Liver (tissue), 9 donors: Measurements from ENCODE around the gene AAK1. TPM values are rescaled to one million over a fixed set of nuclear protein-coding genes. Genes with fewer than 3 reads are reported as not detected.

Source experiments
- DNase-seq: peaks from one replicate; pipeline ENCODE4 v3.0.0-alpha.2; 2017; ENCODE audit warnings: low spot score
- H3K27ac ChIP-seq, 2 donors: one replicate each; pipeline ENCODE4 v1.7.0; 2013; ENCODE audit warnings: inconsistent platforms in 2 of 2, low read length in 2 of 2, control low read depth in 1 of 2, low read depth in 1 of 2, mild to moderate bottlenecking in 1 of 2
- H3K27me3 ChIP-seq, 4 donors: one replicate each; pipeline versions ENCODE4 v1.6.1 to v1.7.0; 2013; ENCODE audit warnings: low read length in 3 of 4, inconsistent platforms in 1 of 4, mild to moderate bottlenecking in 1 of 4, moderate library complexity in 1 of 4; ENCODE audit not compliant: control insufficient read depth in 4 of 4, insufficient read depth in 4 of 4
- H3K36me3 ChIP-seq, 4 donors: one replicate each; pipeline versions ENCODE4 v1.6.1 to v1.7.0; 2013; ENCODE audit warnings: low read length in 3 of 4, mild to moderate bottlenecking in 3 of 4, low read depth in 1 of 4, moderate library complexity in 1 of 4; ENCODE audit not compliant: control insufficient read depth in 4 of 4, insufficient read depth in 3 of 4
- H3K4me1 ChIP-seq, 4 donors: one replicate each; pipeline versions ENCODE4 v1.6.1 to v1.7.0; 2013; ENCODE audit warnings: low read length in 3 of 4, mild to moderate bottlenecking in 3 of 4, moderate library complexity in 1 of 4; ENCODE audit not compliant: control insufficient read depth in 4 of 4, insufficient read depth in 4 of 4
- H3K4me3 ChIP-seq, 3 donors: one replicate each; pipeline versions ENCODE4 v1.6.1 to v1.7.0; 2013; ENCODE audit warnings: low read length in 3 of 3, control low read depth in 1 of 3, low read depth in 1 of 3, mild to moderate bottlenecking in 1 of 3
- H3K9ac ChIP-seq, 2 donors: one replicate each; pipeline ENCODE4 v1.7.0; 2013; ENCODE audit warnings: low read length in 2 of 2, mild to moderate bottlenecking in 2 of 2, moderate library complexity in 2 of 2, control low read depth in 1 of 2, low read depth in 1 of 2
- H3K9me3 ChIP-seq, 4 donors: one replicate each; pipeline versions ENCODE4 v1.6.1 to v1.7.0; 2013; ENCODE audit warnings: low read length in 3 of 4; ENCODE audit not compliant: control insufficient read depth in 4 of 4
- EGR1 ChIP-seq, 2 donors: IDR thresholded peaks; 2 replicates each; pipeline ENCODE4 v1.6.1; 2016 to 2018; ENCODE audit warnings: antibody characterized with exemption in 2 of 2, low read depth in 2 of 2
- FOXA1 ChIP-seq: IDR thresholded peaks from 2 replicates; pipeline ENCODE4 v1.6.1; 2016; ENCODE audit warnings: antibody characterized with exemption
- FOXA2 ChIP-seq: IDR thresholded peaks from 2 replicates; pipeline ENCODE4 v1.6.1; 2016; ENCODE audit warnings: antibody characterized with exemption
- HNF4A ChIP-seq, 2 donors: conservative IDR thresholded peaks; 2 replicates each; pipeline ENCODE4 v1.6.1; 2016; ENCODE audit warnings: antibody characterized with exemption in 2 of 2, mild to moderate bottlenecking in 2 of 2
- NR2F2 ChIP-seq: IDR thresholded peaks from 2 replicates; pipeline ENCODE4 v1.6.1; 2016; ENCODE audit warnings: antibody characterized with exemption
- RAD21 ChIP-seq, 2 donors: IDR thresholded peaks; 2 replicates each; pipeline ENCODE4 v1.6.1; 2016; ENCODE audit warnings: antibody characterized with exemption in 2 of 2, mild to moderate bottlenecking in 2 of 2
- RXRA ChIP-seq, 2 donors: IDR thresholded peaks; 2 replicates each; pipeline ENCODE4 v1.6.1; 2017 to 2018; ENCODE audit warnings: antibody characterized with exemption in 2 of 2, mild to moderate bottlenecking in 1 of 2
- SP1 ChIP-seq: IDR thresholded peaks from 2 replicates; pipeline ENCODE4 v1.6.1; 2018; ENCODE audit warnings: antibody characterized with exemption, mild to moderate bottlenecking
- TAF1 ChIP-seq: conservative IDR thresholded peaks from 2 replicates; pipeline ENCODE4 v1.6.1; 2016; ENCODE audit warnings: antibody characterized with exemption, mild to moderate bottlenecking
- YY1 ChIP-seq: IDR thresholded peaks from 2 replicates; pipeline ENCODE4 v1.6.1; 2016; ENCODE audit warnings: antibody characterized with exemption, mild to moderate bottlenecking
- WGBS: extraction: QIAGEN DNeasy Blood & Tissue Kit; methylation state at CpG from one replicate; pipeline ENCODE4 v1.1.7; 2013; 5-methylcytosine and 5-hydroxymethylcytosine counted together
- polyA plus RNA-seq, 2 donors: library from polyadenylated mRNA; stranded (reverse) in 1 of 2; unstranded in 1 of 2; fragments of 200-250 nt in 1 of 2; fragments of >200 nt in 1 of 2; fragmentation: Nextera tagmentation in 1 of 2; extraction: Ambion mirVana in 1 of 2; gene quantifications; one replicate each; pipeline versions ENCODE4 v1.2.1 to v1.2.3, GENCODE V29; 2013 to 2015
- total RNA-seq, 2 donors: library from RNA; depleted of rRNA; stranded (reverse); fragments of >200 nt; gene quantifications; one replicate each; pipeline ENCODE4 v1.2.3, GENCODE V29; 2014
- TF ChIP-seq, protein P1 (sequence below): IDR thresholded peaks from 2 replicates; pipeline ENCODE4 v1.6.1; 2016; ENCODE audit warnings: antibody characterized with exemption
- TF ChIP-seq, protein P2 (sequence below): fragments of 150-350 bp; IDR thresholded peaks from 2 replicates; pipeline ENCODE4 v1.5.1; 2017; ENCODE audit warnings: improper control_type of control experiment, low read depth, low read length; ENCODE audit not compliant: missing input control
- TF ChIP-seq, protein P3 (sequence below): IDR thresholded peaks from 2 replicates; pipeline ENCODE4 v1.6.1; 2016; ENCODE audit warnings: antibody characterized with exemption
- TF ChIP-seq, protein P4 (sequence below): IDR thresholded peaks from 2 replicates; pipeline ENCODE4 v1.6.1; 2016; ENCODE audit warnings: antibody characterized with exemption, mild to moderate bottlenecking
- donor health status: healthy.
- donor health status: healthy.
- donor health status: healthy.
- donor health status: healthy.
- donor health status: healthy.

AAK1 gene
- total and polyA plus RNA-seq, 4 donors = 3.9 to 14.3 (median 11.3) TPM

GRCh38 chr2:69535817-69536241 lies 107.7 kb downstream of the AAK1 start:
- no peak overlapping the region for H3K9ac ChIP-seq
- no peak overlapping the region for H3K27ac ChIP-seq
- H3K4me3 ChIP-seq = no peak overlapping the region
- WGBS = 64% methylated on average over 5 of the region's 5 CpGs
- H3K36me3 ChIP-seq = peaks cover 0 to 18% (median 15%) of the 10 kb centered on the region in 4 donors
- TF ChIP-seq NR2F2 (no peak), RAD21 (IDR thresholded peaks at IDR 0.05) (no peak), RXRA (IDR thresholded peaks at IDR 0.05) (no peak), SP1 (no peak), HNF4A (conservative IDR thresholded peaks at IDR 0.05) (no peak)
- TF ChIP-seq, protein P1, sequence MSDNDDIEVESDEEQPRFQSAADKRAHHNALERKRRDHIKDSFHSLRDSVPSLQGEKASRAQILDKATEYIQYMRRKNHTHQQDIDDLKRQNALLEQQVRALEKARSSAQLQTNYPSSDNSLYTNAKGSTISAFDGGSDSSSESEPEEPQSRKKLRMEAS = no peak
- TF ChIP-seq, protein P2, sequence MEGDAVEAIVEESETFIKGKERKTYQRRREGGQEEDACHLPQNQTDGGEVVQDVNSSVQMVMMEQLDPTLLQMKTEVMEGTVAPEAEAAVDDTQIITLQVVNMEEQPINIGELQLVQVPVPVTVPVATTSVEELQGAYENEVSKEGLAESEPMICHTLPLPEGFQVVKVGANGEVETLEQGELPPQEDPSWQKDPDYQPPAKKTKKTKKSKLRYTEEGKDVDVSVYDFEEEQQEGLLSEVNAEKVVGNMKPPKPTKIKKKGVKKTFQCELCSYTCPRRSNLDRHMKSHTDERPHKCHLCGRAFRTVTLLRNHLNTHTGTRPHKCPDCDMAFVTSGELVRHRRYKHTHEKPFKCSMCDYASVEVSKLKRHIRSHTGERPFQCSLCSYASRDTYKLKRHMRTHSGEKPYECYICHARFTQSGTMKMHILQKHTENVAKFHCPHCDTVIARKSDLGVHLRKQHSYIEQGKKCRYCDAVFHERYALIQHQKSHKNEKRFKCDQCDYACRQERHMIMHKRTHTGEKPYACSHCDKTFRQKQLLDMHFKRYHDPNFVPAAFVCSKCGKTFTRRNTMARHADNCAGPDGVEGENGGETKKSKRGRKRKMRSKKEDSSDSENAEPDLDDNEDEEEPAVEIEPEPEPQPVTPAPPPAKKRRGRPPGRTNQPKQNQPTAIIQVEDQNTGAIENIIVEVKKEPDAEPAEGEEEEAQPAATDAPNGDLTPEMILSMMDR = no peak
- TF ChIP-seq, protein P3, sequence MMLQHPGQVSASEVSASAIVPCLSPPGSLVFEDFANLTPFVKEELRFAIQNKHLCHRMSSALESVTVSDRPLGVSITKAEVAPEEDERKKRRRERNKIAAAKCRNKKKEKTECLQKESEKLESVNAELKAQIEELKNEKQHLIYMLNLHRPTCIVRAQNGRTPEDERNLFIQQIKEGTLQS = no peak
- no peak for DNase-seq
- H3K27me3 ChIP-seq = no peaks in the 10 kb centered on the region
- H3K4me1 ChIP-seq = peaks cover 0 to 3% (median 0%) of the 10 kb centered on the region in 4 donors
- H3K9me3 ChIP-seq = peaks cover 0 to 2% (median 0%) of the 10 kb centered on the region in 4 donors

GRCh38 chr2:69531186-69531585 lies 112.4 kb downstream of the AAK1 start:
- H3K36me3 ChIP-seq = peaks cover 0 to 32% (median 21%) of the 10 kb centered on the region in 4 donors
- no peak for DNase-seq
- WGBS = 93% methylated on average over 7 of the region's 7 CpGs
- no peak overlapping the region for H3K27ac ChIP-seq
- H3K4me1 ChIP-seq = no peaks in the 10 kb centered on the region
- no peak for TF ChIP-seq NR2F2
- TF ChIP-seq TAF1 = no peak
- TF ChIP-seq YY1 = no peak
- TF ChIP-seq, protein P4, sequence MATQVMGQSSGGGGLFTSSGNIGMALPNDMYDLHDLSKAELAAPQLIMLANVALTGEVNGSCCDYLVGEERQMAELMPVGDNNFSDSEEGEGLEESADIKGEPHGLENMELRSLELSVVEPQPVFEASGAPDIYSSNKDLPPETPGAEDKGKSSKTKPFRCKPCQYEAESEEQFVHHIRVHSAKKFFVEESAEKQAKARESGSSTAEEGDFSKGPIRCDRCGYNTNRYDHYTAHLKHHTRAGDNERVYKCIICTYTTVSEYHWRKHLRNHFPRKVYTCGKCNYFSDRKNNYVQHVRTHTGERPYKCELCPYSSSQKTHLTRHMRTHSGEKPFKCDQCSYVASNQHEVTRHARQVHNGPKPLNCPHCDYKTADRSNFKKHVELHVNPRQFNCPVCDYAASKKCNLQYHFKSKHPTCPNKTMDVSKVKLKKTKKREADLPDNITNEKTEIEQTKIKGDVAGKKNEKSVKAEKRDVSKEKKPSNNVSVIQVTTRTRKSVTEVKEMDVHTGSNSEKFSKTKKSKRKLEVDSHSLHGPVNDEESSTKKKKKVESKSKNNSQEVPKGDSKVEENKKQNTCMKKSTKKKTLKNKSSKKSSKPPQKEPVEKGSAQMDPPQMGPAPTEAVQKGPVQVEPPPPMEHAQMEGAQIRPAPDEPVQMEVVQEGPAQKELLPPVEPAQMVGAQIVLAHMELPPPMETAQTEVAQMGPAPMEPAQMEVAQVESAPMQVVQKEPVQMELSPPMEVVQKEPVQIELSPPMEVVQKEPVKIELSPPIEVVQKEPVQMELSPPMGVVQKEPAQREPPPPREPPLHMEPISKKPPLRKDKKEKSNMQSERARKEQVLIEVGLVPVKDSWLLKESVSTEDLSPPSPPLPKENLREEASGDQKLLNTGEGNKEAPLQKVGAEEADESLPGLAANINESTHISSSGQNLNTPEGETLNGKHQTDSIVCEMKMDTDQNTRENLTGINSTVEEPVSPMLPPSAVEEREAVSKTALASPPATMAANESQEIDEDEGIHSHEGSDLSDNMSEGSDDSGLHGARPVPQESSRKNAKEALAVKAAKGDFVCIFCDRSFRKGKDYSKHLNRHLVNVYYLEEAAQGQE = no peak
- TF ChIP-seq RXRA (IDR thresholded peaks at IDR 0.05) = no peak
- TF ChIP-seq, protein P1 = no peak
- no peak for TF ChIP-seq EGR1 (IDR thresholded peaks at IDR 0.05; ENCODE audit: low read depth in 2 of 2)
- no peak for TF ChIP-seq FOXA2
- TF ChIP-seq, protein P2 = no peak
- TF ChIP-seq FOXA1 = no peak
- peaks cover 0 to 2% (median 0%) of the 10 kb centered on the region in 4 donors for H3K9me3 ChIP-seq
- H3K9ac ChIP-seq = no peak overlapping the region
- no peaks in the 10 kb centered on the region for H3K27me3 ChIP-seq
- no peak overlapping the region for H3K4me3 ChIP-seq
